GM12891 (cell line): Measurements from ENCODE around the gene PCNX1.

Experiments
- POLR2A ChIP-seq: IDR thresholded peaks from 2 replicates; pipeline ENCODE4 v1.6.1; 2011; ENCODE audit warnings: low read depth, low read length, control low read depth
- TAF1 ChIP-seq: IDR thresholded peaks from 2 replicates; pipeline ENCODE4 v1.6.1; 2011; ENCODE audit warnings: low read depth, low read length, control low read depth

DNA sequence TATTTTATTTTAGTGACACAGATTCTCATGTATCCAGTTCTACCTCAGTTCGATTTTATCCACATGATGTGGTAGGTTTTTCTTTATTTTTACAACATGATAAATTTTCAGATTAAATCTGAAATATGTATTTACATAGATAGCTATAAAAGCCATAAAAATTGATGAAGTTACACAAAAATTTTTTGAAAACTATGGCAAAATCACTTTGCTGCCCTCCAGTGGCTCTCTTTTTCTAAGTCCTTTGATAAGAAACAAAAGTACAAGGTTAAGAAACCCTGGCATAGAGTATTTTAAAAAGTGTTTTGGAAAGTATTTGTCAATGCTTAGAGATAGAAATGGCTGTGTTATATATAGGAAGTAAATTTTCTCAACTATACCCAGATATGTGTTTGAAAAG lies 104.2 kb downstream of the PCNX1 start:
- TF ChIP-seq TAF1 (no peak), POLR2A (no peak)
